MM.1S (cell line): ENCODE measurements around the gene DDX60.

Source experiments
- DNase-seq: peaks from one replicate; pipeline ENCODE4 v3.0.0-alpha.2; 2015
- H2AFZ ChIP-seq: fragments of 300-600 bp; sonication (generic); 2 replicates; pipeline ENCODE4 v1.6.0; 2016; ENCODE audit warnings: antibody characterized with exemption, low read length
- H3F3A ChIP-seq: fragments of 300-600 bp; sonication (generic); 2 replicates; pipeline ENCODE4 v1.6.1; 2016; ENCODE audit warnings: mild to moderate bottlenecking, antibody characterized with exemption, low read length, moderate library complexity, mixed read lengths; ENCODE audit not compliant: insufficient read depth
- H3K27ac ChIP-seq: fragments of 300-600 bp; sonication (generic); 2 replicates; pipeline ENCODE4 v1.5.1; 2016; ENCODE audit warnings: mild to moderate bottlenecking, low read length
- H3K27me3 ChIP-seq: fragments of 300-600 bp; sonication (generic); replicated peaks from 2 replicates; pipeline ENCODE4 v1.6.0; 2016; ENCODE audit warnings: low read length; ENCODE audit not compliant: insufficient read depth
- H3K36me3 ChIP-seq: fragments of 300-600 bp; sonication (generic); replicated peaks from 2 replicates; pipeline ENCODE4 v1.6.1; 2016; ENCODE audit warnings: mild to moderate bottlenecking, low read length, mixed read lengths; ENCODE audit not compliant: insufficient read depth
- H3K4me1 ChIP-seq: fragments of 300-600 bp; sonication (generic); 2 replicates; pipeline ENCODE4 v1.6.1; 2016; ENCODE audit warnings: low read length, mixed read lengths
- H3K4me2 ChIP-seq: fragments of 300-600 bp; sonication (generic); 2 replicates; pipeline ENCODE4 v1.6.0; 2016; ENCODE audit warnings: low read depth, low read length
- H3K4me3 ChIP-seq: fragments of 300-600 bp; sonication (generic); 2 replicates; pipeline ENCODE4 v1.5.1; 2016; ENCODE audit warnings: low read length, mixed read lengths
- H3K79me2 ChIP-seq: fragments of 300-600 bp; sonication (generic); 2 replicates; pipeline ENCODE4 v1.6.1; 2016; ENCODE audit warnings: mixed run types, low read length, mixed read lengths
- H3K9ac ChIP-seq: fragments of 300-600 bp; sonication (generic); 2 replicates; pipeline ENCODE4 v1.6.1; 2016; ENCODE audit warnings: low read length, mixed read lengths
- H3K9me2 ChIP-seq: fragments of 300-600 bp; sonication (generic); replicated peaks from 2 replicates; pipeline ENCODE4 v1.6.1; 2016; ENCODE audit warnings: mild to moderate bottlenecking, low read length, mixed read lengths; ENCODE audit not compliant: insufficient read depth
- H3K9me3 ChIP-seq: fragments of 300-600 bp; sonication (generic); replicated peaks from 2 replicates; pipeline ENCODE4 v1.6.1; 2016; ENCODE audit warnings: mild to moderate bottlenecking, low read length, mixed read lengths; ENCODE audit not compliant: insufficient read depth
- H4K20me1 ChIP-seq: fragments of 300-600 bp; sonication (generic); 2 replicates; pipeline ENCODE4 v1.6.1; 2016; ENCODE audit warnings: mild to moderate bottlenecking, low read length, moderate library complexity, mixed read lengths; ENCODE audit not compliant: insufficient read depth
- EZH2 ChIP-seq: fragments of 300-600 bp; sonication (generic); optimal IDR thresholded peaks from 2 replicates; pipeline ENCODE3; 2017; ENCODE audit warnings: low read depth, mild to moderate bottlenecking, antibody characterized with exemption, low read length, mixed read lengths
- EZH2phosphoT487 ChIP-seq: fragments of 300-600 bp; sonication (generic); IDR thresholded peaks from 2 replicates; pipeline ENCODE4 v1.6.1; 2018; ENCODE audit warnings: antibody characterized with exemption, low read length
- TF ChIP-seq, protein P1 (sequence below): fragments of 300-600 bp; sonication (generic); IDR thresholded peaks from 2 replicates; pipeline ENCODE4 v1.5.1; 2016; ENCODE audit warnings: antibody characterized with exemption, low read length, mixed read lengths

The DDX60 gene

DNA sequence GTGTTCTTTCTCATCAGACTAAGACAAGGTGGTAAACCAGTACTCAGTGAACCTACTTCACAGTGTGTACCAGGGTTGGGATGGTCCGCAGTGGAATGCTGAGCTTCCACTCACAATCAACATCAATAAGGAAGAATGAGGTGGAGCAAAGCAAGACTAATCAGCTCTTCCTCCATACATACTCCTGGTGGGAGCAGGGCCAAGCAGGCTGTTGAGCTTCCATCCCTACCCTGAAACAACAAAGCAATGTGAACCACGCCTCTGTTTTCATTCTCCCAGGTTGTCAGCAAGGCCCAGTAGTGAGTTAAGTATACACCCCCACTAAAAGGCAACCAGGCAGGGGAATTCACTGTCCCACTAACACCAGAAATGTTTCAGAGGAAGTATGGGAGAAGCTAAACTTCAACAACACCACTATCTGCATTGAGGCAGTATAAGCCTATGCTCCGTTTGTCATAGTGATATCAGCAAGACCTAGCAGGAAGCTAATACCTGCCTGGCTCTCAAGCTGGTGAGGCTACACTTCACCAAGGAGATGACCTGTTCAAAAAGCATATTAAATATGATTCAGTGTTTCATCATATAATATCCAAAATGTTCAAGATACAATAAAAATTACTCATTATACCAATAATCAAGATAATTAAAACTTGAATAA is 109.5 kb downstream of the DDX60 start:
- H3K27me3 ChIP-seq = no peaks in the 10 kb centered on the region
- no peak for DNase-seq
- H3K27ac ChIP-seq = no peak overlapping the region
- TF ChIP-seq EZH2phosphoT487 (no peak), EZH2 (no peak)
- no peak overlapping the region for H3K9ac ChIP-seq
- no peaks in the 10 kb centered on the region for H3K4me1 ChIP-seq
- H3F3A ChIP-seq = no peaks in the 10 kb centered on the region
- no peaks in the 10 kb centered on the region for H4K20me1 ChIP-seq
- no peak overlapping the region for H2AFZ ChIP-seq
- H3K4me2 ChIP-seq = no peak overlapping the region
- no peaks in the 10 kb centered on the region for H3K9me3 ChIP-seq
- no peaks in the 10 kb centered on the region for H3K36me3 ChIP-seq
- no peak overlapping the region for H3K4me3 ChIP-seq
- H3K79me2 ChIP-seq = no peaks in the 10 kb centered on the region
- H3K9me2 ChIP-seq = no peaks in the 10 kb centered on the region

GRCh38 chr4:168203233-168203911 is 115.2 kb downstream of the DDX60 start:
- H3K79me2 ChIP-seq = no peaks in the 10 kb centered on the region
- no peak overlapping the region for H3K4me3 ChIP-seq
- H3K27ac ChIP-seq = no peak overlapping the region
- H3K9ac ChIP-seq = no peak overlapping the region
- H3K4me2 ChIP-seq = no peak overlapping the region
- H3K27me3 ChIP-seq = no peaks in the 10 kb centered on the region
- no peaks in the 10 kb centered on the region for H3K36me3 ChIP-seq
- H3K9me3 ChIP-seq = no peaks in the 10 kb centered on the region
- no peaks in the 10 kb centered on the region for H3K4me1 ChIP-seq
- H3F3A ChIP-seq = no peaks in the 10 kb centered on the region
- TF ChIP-seq EZH2phosphoT487 = no peak
- no peak for TF ChIP-seq EZH2
- TF ChIP-seq, protein P1, sequence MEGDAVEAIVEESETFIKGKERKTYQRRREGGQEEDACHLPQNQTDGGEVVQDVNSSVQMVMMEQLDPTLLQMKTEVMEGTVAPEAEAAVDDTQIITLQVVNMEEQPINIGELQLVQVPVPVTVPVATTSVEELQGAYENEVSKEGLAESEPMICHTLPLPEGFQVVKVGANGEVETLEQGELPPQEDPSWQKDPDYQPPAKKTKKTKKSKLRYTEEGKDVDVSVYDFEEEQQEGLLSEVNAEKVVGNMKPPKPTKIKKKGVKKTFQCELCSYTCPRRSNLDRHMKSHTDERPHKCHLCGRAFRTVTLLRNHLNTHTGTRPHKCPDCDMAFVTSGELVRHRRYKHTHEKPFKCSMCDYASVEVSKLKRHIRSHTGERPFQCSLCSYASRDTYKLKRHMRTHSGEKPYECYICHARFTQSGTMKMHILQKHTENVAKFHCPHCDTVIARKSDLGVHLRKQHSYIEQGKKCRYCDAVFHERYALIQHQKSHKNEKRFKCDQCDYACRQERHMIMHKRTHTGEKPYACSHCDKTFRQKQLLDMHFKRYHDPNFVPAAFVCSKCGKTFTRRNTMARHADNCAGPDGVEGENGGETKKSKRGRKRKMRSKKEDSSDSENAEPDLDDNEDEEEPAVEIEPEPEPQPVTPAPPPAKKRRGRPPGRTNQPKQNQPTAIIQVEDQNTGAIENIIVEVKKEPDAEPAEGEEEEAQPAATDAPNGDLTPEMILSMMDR = no peak
- no peaks in the 10 kb centered on the region for H4K20me1 ChIP-seq
- no peak for DNase-seq
- no peak overlapping the region for H2AFZ ChIP-seq
- H3K9me2 ChIP-seq = no peaks in the 10 kb centered on the region

GRCh38 chr4:168200685-168201084 is 117.9 kb downstream of the DDX60 start:
- TF ChIP-seq EZH2phosphoT487 (no peak), EZH2 (no peak)
- TF ChIP-seq, protein P1 = no peak
- Histone ChIP-seq H2AFZ (no peak overlapping the region), H3K79me2 (no peaks in the 10 kb centered on the region)

More at GRCh38 chr4:168200685-168201084, 117.9 kb downstream of the DDX60 start:
- Histone ChIP-seq H3K27me3 (no peaks in the 10 kb centered on the region), H3K4me1 (no peaks in the 10 kb centered on the region), H3K36me3 (no peaks in the 10 kb centered on the region), H3K9me2 (no peaks in the 10 kb centered on the region), H3K27ac (no peak overlapping the region), H3K9ac (no peak overlapping the region), H3K9me3 (no peaks in the 10 kb centered on the region), H3K4me3 (no peak overlapping the region), H3F3A (no peaks in the 10 kb centered on the region), H4K20me1 (no peaks in the 10 kb centered on the region), H3K4me2 (no peak overlapping the region)
- no peak for DNase-seq
